SK-N-SH treated with all-trans-retinoic acid at 6 μM for 48 hours (cell line): Measurements from ENCODE around the gene NUP205.

Source experiments
- ATAC-seq: fragments of 200-7000 bp; cut with Tn5 transposase; 3 replicates; pipeline ENCODE4 v1.9.1; 2020; ENCODE audit warnings: mild to moderate bottlenecking, moderate library complexity
- ARNTL ChIP-seq: fragments of 450-650 bp; formaldehyde crosslinking; IDR thresholded peaks from 2 replicates; pipeline ENCODE4 v1.5.0; 2020; ENCODE audit warnings: low read depth, mild to moderate bottlenecking, moderate library complexity, borderline replicate concordance
- BACH2 ChIP-seq: fragments of 250-450 bp; sonication (Bioruptor Pico); IDR thresholded peaks from 2 replicates; pipeline ENCODE4 v1.9.0; 2021; ENCODE audit warnings: mild to moderate bottlenecking, borderline replicate concordance
- CSDC2 ChIP-seq: fragments of 250-450 bp; sonication (Bioruptor Pico); IDR thresholded peaks from 2 replicates; pipeline ENCODE4 v1.5.0; 2020; ENCODE audit warnings: mild to moderate bottlenecking, moderate library complexity
- ESRRG ChIP-seq: fragments of 250-450 bp; sonication (Bioruptor Pico); IDR thresholded peaks from 2 replicates; pipeline ENCODE4 v1.6.1; 2021; ENCODE audit warnings: mild to moderate bottlenecking
- GLIS3 ChIP-seq: fragments of 250-450 bp; sonication (Bioruptor Pico); IDR thresholded peaks from 2 replicates; pipeline ENCODE4 v1.5.0; 2020; ENCODE audit warnings: mild to moderate bottlenecking, moderate library complexity
- ISL1 ChIP-seq: fragments of 250-450 bp; sonication (Bioruptor Pico); IDR thresholded peaks from 2 replicates; pipeline ENCODE4 v2.1.2; 2022; ENCODE audit warnings: mild to moderate bottlenecking, moderate library complexity
- OSR1 ChIP-seq: fragments of 250-450 bp; sonication (Bioruptor Pico); IDR thresholded peaks from 2 replicates; pipeline ENCODE4 v1.8.0; 2022; ENCODE audit warnings: moderate library complexity, mild to moderate bottlenecking, inconsistent platforms
- PPARA ChIP-seq: fragments of 250-450 bp; sonication (Bioruptor Pico); IDR thresholded peaks from 2 replicates; pipeline ENCODE4 v1.5.0; 2020; ENCODE audit warnings: mild to moderate bottlenecking, borderline replicate concordance
- RARB ChIP-seq: fragments of 250-450 bp; sonication (Bioruptor Pico); IDR thresholded peaks from 2 replicates; pipeline ENCODE4 v1.8.0; 2021; ENCODE audit warnings: mild to moderate bottlenecking, moderate library complexity
- SNAI2 ChIP-seq: fragments of 250-450 bp; sonication (Bioruptor Pico); IDR thresholded peaks from 2 replicates; pipeline ENCODE4 v1.5.0; 2020; ENCODE audit warnings: mild to moderate bottlenecking, moderate library complexity
- TCF4 ChIP-seq: fragments of 250-450 bp; sonication (Bioruptor Pico); IDR thresholded peaks from 2 replicates; pipeline ENCODE4 v1.8.0; 2021; ENCODE audit warnings: mild to moderate bottlenecking, moderate library complexity, borderline replicate concordance
- TOX ChIP-seq: fragments of 250-450 bp; sonication (Bioruptor Pico); IDR thresholded peaks from 2 replicates; pipeline ENCODE4 v1.8.0; 2021; ENCODE audit warnings: mild to moderate bottlenecking, moderate library complexity, borderline replicate concordance
- ZC3H10 ChIP-seq: fragments of 250-450 bp; sonication (Bioruptor Pico); IDR thresholded peaks from 2 replicates; pipeline ENCODE4 v1.5.1; 2021; ENCODE audit warnings: mild to moderate bottlenecking, moderate library complexity
- ZFP30 ChIP-seq: fragments of 450-650 bp; formaldehyde crosslinking; IDR thresholded peaks from 2 replicates; pipeline ENCODE4 v1.5.0; 2022; ENCODE audit warnings: mild to moderate bottlenecking, moderate library complexity
- ZNF565 ChIP-seq: fragments of 450-650 bp; formaldehyde crosslinking; conservative IDR thresholded peaks from 2 replicates; pipeline ENCODE4 v1.5.0; 2020; ENCODE audit warnings: low read depth, mild to moderate bottlenecking, moderate library complexity
- ZNF70 ChIP-seq: fragments of 450-650 bp; formaldehyde crosslinking; IDR thresholded peaks from 2 replicates; pipeline ENCODE4 v1.5.0; 2020; ENCODE audit warnings: mild to moderate bottlenecking, moderate library complexity
- ZNF8 ChIP-seq: fragments of 450-650 bp; formaldehyde crosslinking; IDR thresholded peaks from 2 replicates; pipeline ENCODE4 v1.5.0; 2020; ENCODE audit warnings: mild to moderate bottlenecking, moderate library complexity
- TF ChIP-seq, protein P1 (sequence below): fragments of 250-450 bp; sonication (Bioruptor Pico); IDR thresholded peaks from 2 replicates; pipeline ENCODE4 v1.5.1; 2021; ENCODE audit warnings: mild to moderate bottlenecking, moderate library complexity
- TF ChIP-seq, protein P2 (sequence below): fragments of 250-450 bp; sonication (Bioruptor Pico); IDR thresholded peaks from 2 replicates; pipeline ENCODE4 v1.5.0; 2020; ENCODE audit warnings: mild to moderate bottlenecking, moderate library complexity
- TF ChIP-seq, protein P3 (sequence below): fragments of 250-450 bp; sonication (Bioruptor Pico); IDR thresholded peaks from 2 replicates; pipeline ENCODE4 v1.8.0; 2021; ENCODE audit warnings: low read depth, mild to moderate bottlenecking, moderate library complexity, borderline replicate concordance
- TF ChIP-seq, protein P4 (sequence below): fragments of 250-450 bp; sonication (Bioruptor Pico); IDR thresholded peaks from 2 replicates; pipeline ENCODE4 v1.8.0; 2020; ENCODE audit warnings: mild to moderate bottlenecking, moderate library complexity, borderline replicate concordance
- TF ChIP-seq, protein P5 (sequence below): fragments of 250-450 bp; sonication (Bioruptor Pico); IDR thresholded peaks from 2 replicates; pipeline ENCODE4 v1.5.1; 2020; ENCODE audit warnings: low read depth, mild to moderate bottlenecking, moderate library complexity

Gene NUP205

DNA sequence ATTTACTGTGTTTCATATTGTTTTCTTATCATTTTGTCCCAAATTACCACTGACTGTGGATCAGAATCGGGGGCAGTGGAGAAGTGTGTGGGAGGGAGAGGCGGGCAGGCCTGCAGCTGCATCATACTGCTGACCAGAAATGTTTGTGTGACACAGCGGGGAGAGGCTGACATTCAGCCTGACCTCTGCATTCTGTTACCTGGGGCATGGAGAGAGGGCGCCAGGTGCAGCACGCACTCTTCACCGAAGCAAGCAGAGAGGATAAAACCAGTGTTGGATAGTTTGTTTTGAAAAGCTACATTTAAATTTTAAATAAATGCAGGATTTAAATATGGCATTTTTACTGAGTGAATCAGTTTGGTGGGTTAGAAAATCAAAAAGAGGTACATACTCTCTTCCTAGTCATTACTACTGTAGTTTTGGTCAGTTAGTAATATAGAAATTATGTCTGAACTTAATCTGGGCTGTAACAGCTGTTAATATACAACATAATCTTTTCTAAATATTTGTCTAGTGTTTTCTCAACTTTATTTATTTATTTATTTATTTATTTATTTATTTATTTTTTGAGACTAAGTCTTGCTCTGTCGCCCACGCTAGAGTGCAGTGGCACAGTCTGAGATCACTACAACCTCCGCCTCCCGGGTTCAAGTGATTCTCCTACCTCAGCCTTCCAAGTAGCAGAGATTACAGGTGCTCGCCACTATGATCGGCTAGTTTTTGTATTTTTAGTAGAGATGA lies 95.8 kb downstream of the NUP205 start (continued):
- TF ChIP-seq, protein P1, sequence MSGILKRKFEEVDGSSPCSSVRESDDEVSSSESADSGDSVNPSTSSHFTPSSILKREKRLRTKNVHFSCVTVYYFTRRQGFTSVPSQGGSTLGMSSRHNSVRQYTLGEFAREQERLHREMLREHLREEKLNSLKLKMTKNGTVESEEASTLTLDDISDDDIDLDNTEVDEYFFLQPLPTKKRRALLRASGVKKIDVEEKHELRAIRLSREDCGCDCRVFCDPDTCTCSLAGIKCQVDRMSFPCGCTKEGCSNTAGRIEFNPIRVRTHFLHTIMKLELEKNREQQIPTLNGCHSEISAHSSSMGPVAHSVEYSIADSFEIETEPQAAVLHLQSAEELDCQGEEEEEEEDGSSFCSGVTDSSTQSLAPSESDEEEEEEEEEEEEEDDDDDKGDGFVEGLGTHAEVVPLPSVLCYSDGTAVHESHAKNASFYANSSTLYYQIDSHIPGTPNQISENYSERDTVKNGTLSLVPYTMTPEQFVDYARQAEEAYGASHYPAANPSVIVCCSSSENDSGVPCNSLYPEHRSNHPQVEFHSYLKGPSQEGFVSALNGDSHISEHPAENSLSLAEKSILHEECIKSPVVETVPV (CRISPR knock-in tag): no peak

DNA sequence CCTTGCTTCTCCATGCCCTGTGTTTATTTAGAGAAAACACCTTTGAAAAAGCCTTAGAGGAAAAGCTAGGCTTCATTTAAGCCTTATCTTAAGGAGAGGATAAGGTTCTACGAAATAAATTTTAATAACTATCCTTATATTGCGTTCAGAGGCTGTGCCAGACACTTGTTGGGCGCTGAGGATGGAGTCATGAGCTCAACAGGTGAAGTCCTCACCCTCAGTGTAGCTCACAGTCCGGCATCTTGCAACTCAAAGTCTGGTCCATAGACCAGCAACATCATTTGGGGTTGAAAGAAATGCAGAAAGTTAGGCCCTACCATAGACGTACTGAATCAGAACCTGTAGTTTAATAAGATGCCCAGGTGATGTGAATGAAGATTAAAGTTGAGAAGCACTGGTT lies 100.8 kb downstream of the NUP205 start:
- TF ChIP-seq GLIS3 (CRISPR knock-in tag) (no peak), ARNTL (CRISPR knock-in tag) (no peak), OSR1 (CRISPR knock-in tag) (no peak), CSDC2 (CRISPR knock-in tag) (no peak), ESRRG (CRISPR knock-in tag) (no peak), RARB (CRISPR knock-in tag) (no peak), ISL1 (CRISPR knock-in tag) (no peak), TOX (CRISPR knock-in tag) (no peak), BACH2 (CRISPR knock-in tag) (no peak), PPARA (CRISPR knock-in tag) (no peak), ZNF565 (no peak), ZNF70 (CRISPR knock-in tag) (no peak), SNAI2 (CRISPR knock-in tag) (no peak), ZC3H10 (no peak), ZFP30 (CRISPR knock-in tag) (no peak)
- TF ChIP-seq, protein P2, sequence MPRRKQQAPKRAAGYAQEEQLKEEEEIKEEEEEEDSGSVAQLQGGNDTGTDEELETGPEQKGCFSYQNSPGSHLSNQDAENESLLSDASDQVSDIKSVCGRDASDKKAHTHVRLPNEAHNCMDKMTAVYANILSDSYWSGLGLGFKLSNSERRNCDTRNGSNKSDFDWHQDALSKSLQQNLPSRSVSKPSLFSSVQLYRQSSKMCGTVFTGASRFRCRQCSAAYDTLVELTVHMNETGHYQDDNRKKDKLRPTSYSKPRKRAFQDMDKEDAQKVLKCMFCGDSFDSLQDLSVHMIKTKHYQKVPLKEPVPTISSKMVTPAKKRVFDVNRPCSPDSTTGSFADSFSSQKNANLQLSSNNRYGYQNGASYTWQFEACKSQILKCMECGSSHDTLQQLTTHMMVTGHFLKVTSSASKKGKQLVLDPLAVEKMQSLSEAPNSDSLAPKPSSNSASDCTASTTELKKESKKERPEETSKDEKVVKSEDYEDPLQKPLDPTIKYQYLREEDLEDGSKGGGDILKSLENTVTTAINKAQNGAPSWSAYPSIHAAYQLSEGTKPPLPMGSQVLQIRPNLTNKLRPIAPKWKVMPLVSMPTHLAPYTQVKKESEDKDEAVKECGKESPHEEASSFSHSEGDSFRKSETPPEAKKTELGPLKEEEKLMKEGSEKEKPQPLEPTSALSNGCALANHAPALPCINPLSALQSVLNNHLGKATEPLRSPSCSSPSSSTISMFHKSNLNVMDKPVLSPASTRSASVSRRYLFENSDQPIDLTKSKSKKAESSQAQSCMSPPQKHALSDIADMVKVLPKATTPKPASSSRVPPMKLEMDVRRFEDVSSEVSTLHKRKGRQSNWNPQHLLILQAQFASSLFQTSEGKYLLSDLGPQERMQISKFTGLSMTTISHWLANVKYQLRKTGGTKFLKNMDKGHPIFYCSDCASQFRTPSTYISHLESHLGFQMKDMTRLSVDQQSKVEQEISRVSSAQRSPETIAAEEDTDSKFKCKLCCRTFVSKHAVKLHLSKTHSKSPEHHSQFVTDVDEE (CRISPR knock-in tag): no peak
- TF ChIP-seq, protein P1 (CRISPR knock-in tag): no peak
- TF ChIP-seq, protein P3, sequence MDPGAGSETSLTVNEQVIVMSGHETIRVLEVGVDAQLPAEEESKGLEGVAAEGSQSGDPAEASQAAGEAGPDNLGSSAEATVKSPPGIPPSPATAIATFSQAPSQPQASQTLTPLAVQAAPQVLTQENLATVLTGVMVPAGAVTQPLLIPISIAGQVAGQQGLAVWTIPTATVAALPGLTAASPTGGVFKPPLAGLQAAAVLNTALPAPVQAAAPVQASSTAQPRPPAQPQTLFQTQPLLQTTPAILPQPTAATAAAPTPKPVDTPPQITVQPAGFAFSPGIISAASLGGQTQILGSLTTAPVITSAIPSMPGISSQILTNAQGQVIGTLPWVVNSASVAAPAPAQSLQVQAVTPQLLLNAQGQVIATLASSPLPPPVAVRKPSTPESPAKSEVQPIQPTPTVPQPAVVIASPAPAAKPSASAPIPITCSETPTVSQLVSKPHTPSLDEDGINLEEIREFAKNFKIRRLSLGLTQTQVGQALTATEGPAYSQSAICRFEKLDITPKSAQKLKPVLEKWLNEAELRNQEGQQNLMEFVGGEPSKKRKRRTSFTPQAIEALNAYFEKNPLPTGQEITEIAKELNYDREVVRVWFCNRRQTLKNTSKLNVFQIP: no peak
- TF ChIP-seq, protein P4, sequence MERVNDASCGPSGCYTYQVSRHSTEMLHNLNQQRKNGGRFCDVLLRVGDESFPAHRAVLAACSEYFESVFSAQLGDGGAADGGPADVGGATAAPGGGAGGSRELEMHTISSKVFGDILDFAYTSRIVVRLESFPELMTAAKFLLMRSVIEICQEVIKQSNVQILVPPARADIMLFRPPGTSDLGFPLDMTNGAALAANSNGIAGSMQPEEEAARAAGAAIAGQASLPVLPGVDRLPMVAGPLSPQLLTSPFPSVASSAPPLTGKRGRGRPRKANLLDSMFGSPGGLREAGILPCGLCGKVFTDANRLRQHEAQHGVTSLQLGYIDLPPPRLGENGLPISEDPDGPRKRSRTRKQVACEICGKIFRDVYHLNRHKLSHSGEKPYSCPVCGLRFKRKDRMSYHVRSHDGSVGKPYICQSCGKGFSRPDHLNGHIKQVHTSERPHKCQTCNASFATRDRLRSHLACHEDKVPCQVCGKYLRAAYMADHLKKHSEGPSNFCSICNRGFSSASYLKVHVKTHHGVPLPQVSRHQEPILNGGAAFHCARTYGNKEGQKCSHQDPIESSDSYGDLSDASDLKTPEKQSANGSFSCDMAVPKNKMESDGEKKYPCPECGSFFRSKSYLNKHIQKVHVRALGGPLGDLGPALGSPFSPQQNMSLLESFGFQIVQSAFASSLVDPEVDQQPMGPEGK (CRISPR knock-in tag): no peak
- no peak for ATAC-seq

DNA sequence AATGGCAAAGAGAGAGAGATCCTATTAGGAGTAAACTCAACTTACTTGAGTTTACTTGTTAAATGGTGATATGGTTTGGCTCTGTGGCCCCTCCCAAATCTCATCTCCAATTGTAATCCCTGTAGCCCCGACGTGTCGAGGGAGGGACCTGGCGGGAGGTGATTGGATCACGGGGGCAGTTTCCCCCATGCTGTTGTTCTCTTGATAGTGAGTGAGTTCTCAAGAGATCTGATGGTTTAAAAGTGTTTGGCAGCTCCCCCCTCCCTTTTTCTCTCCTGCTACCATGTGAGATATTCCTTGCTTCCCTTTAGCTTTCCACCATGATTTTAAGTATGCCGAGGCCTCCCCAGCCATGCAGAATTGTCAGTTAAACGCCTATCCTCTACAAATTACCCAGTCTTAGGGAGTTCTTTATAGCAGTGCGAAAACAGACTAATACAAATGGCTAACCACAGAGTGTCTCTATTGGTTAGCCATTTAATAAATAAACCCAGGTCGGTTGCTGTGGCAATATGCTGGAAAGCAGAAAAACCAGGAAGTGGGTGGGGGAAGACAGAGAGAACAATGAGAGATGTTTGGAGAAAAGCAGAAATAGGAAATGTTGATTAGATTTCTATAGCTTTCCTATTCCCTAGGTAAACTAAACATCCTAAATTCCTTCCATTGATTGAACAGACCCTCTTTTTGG lies 101.6 kb downstream of the NUP205 start:
- no peak for ATAC-seq
- TF ChIP-seq PPARA (CRISPR knock-in tag) (no peak), OSR1 (CRISPR knock-in tag) (no peak), ZNF8 (CRISPR knock-in tag) (no peak), TCF4 (no peak), ESRRG (CRISPR knock-in tag) (no peak)
- TF ChIP-seq, protein P5, sequence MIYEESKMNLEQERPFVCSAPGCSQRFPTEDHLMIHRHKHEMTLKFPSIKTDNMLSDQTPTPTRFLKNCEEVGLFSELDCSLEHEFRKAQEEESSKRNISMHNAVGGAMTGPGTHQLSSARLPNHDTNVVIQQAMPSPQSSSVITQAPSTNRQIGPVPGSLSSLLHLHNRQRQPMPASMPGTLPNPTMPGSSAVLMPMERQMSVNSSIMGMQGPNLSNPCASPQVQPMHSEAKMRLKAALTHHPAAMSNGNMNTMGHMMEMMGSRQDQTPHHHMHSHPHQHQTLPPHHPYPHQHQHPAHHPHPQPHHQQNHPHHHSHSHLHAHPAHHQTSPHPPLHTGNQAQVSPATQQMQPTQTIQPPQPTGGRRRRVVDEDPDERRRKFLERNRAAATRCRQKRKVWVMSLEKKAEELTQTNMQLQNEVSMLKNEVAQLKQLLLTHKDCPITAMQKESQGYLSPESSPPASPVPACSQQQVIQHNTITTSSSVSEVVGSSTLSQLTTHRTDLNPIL (CRISPR knock-in tag): no peak
- TF ChIP-seq, protein P2 (CRISPR knock-in tag): no peak
